Measurements from ENCODE around the gene KRTAP19-6. TPM values are rescaled to one million over a fixed set of nuclear protein-coding genes. Genes with fewer than 3 reads are reported as not detected.
"Not testable (repeated sequence)": the region's sequence is repeated elsewhere in the genome, so short reads cannot be mapped to it uniquely, and the experiment has no call there.

Gene KRTAP19-6
- not detected for total RNA-seq
- long read RNA-seq = 0 reads

GRCh38 chr21:30541764-30542163 lies at the start of gene KRTAP19-6:
TSS of gene KRTAP19-6 (minus strand) at chr21:30541864. CDS start at chr21:30541833, 31 bp downstream.
- no peak for DNase-seq (ENCODE audit: low spot score)

GRCh38 chr21:30590297-30590696 lies 48.6 kb upstream of the KRTAP19-6 start, which contains the start of gene KRTAP22-2:
TSS of gene KRTAP22-2 (minus strand) at chr21:30590397.
- no peak for DNase-seq (ENCODE audit: low spot score)

- DNase-seq (ENCODE audit: low spot score) = no peak
Measured at GRCh38 chr21:30582870-30583269, 41.2 kb upstream of the KRTAP19-6 start.

- DNase-seq (ENCODE audit: low spot score) = no peak
Measured at GRCh38 chr21:30580132-30580531, 38.5 kb upstream of the KRTAP19-6 start.

- DNase-seq (ENCODE audit: low spot score) = no peak
Measured at GRCh38 chr21:30579346-30579745, 37.7 kb upstream of the KRTAP19-6 start.

- no peak for DNase-seq (ENCODE audit: low spot score)
Measured at GRCh38 chr21:30577766-30578165, 36.1 kb upstream of the KRTAP19-6 start.

GRCh38 chr21:30567617-30568016 lies 26.0 kb upstream of the KRTAP19-6 start:
- no peak for DNase-seq (ENCODE audit: low spot score)

GRCh38 chr21:30563630-30564029 lies 22.0 kb upstream of the KRTAP19-6 start:
- DNase-seq (ENCODE audit: low spot score) = no peak

GRCh38 chr21:30563072-30563471 lies 21.4 kb upstream of the KRTAP19-6 start:
- no peak for DNase-seq (ENCODE audit: low spot score)

- no peak for DNase-seq (ENCODE audit: low spot score)
Measured at GRCh38 chr21:30561957-30562356, 20.3 kb upstream of the KRTAP19-6 start.

- DNase-seq (ENCODE audit: low spot score) = no peak
Measured at GRCh38 chr21:30561264-30561895, 19.7 kb upstream of the KRTAP19-6 start, which contains the start of gene KRTAP19-7. TSS of gene KRTAP19-7 (minus strand) at chr21:30561314. CDS start at chr21:30561289, 25 bp downstream.

- DNase-seq (ENCODE audit: low spot score) = no peak
Measured at GRCh38 chr21:30555095-30555494, 13.4 kb upstream of the KRTAP19-6 start.

- no peak for DNase-seq (ENCODE audit: low spot score)
Measured at GRCh38 chr21:30552782-30553181, 11.1 kb upstream of the KRTAP19-6 start.

- no peak for DNase-seq (ENCODE audit: low spot score)
Measured at GRCh38 chr21:30518876-30519275, 22.8 kb downstream of the KRTAP19-6 start.

- DNase-seq (ENCODE audit: low spot score) = no peak
Measured at GRCh38 chr21:30515681-30516080, 26.0 kb downstream of the KRTAP19-6 start.

- DNase-seq (ENCODE audit: low spot score) = not testable (repeated sequence)
Measured at GRCh38 chr21:30505621-30506205, 36.0 kb downstream of the KRTAP19-6 start.

- no peak for DNase-seq (ENCODE audit: low spot score)
Measured at GRCh38 chr21:30502041-30502440, 39.6 kb downstream of the KRTAP19-6 start, which contains the start of gene KRTAP19-5. TSS of gene KRTAP19-5 (minus strand) at chr21:30502141. CDS start at chr21:30502090, 51 bp downstream.

- DNase-seq (ENCODE audit: low spot score) = no peak
Measured at GRCh38 chr21:30497065-30497464, 44.6 kb downstream of the KRTAP19-6 start, which contains the start of gene KRTAP19-4. TSS of gene KRTAP19-4 (minus strand) at chr21:30497165. CDS start at chr21:30497110, 55 bp downstream.

- DNase-seq (ENCODE audit: low spot score) = no peak
Measured at GRCh38 chr21:30491963-30492428, 49.7 kb downstream of the KRTAP19-6 start, which contains the start of gene KRTAP19-3. TSS of gene KRTAP19-3 (minus strand) at chr21:30492013. CDS start at chr21:30491957, 56 bp downstream.

Data from mesenteric fat pad (tissue), 1 donor.